HG02798 (cell line): ENCODE results near the gene TTC39C.

Experiments
- ATAC-seq: cut with Tn5 transposase; IDR thresholded peaks from one replicate; pipeline ENCODE4 v1.9.1; 2021; ENCODE audit warnings: mild to moderate bottlenecking; ENCODE audit not compliant: unreplicated experiment, poor library complexity

TTC39C gene

GRCh38 chr18:24014062-24014985 lies at the start of gene TTC39C:
Gene TTC39C (plus strand): TSS chr18:24014754. CDS start chr18:24014872, 118 bp downstream.
- peak; percentile 52 for ATAC-seq

DNA sequence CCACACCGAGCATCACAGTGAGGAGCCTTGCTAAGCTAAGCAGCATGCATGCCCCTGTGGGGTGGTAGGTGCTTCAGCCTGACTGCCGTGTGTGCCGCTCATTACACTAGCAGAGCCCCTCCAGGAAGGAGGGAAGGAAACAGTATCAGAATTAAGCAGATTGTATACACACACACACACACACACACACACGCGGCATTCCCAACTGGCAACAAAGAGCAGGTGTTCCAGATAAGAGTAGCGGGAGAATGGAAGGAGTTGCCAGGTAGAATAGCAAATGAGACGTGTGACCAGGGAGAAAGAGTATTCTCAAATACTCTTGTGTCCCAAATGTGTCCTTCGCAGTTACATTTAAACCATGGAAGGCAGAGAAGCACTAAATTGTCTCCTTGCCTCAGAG lies 47.6 kb upstream of the TTC39C start:
- ATAC-seq = no peak

DNA sequence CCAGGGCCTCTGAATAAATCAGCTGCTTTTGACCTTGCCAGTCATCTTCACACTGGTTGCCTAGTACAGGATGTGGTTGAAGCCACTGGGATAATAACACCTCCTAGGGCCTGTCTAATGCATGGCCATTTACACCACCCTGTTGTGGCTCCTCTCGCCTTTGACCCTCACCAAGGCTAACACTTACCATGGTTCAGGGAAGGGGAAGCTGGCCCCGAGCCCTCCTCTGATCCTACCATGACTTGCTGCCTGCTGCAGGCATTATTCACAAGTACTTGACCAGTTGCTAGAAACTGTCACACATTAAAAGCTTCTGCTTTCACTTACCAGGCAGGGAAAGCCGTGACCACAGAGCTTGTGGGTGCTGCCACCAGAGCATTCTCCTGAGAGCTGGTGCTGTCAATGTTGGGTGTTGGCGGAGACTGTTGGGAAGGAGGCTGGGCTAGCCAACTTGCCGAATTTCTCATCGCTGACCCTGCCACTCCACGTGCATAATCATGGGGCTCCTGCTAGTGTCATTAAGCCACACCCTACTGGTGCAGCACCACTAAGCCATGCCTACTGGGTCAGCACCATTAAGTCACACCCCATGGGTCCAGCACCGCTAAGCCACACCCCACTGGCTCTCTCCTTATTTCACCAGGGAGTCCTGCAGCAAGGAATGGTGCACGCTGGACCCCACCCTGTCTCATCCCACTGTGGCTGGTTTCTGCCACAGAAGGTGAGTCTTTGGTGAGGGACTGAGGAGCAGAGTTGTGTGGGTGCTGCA lies 47.0 kb upstream of the TTC39C start:
- peak; percentile 56 for ATAC-seq

- ATAC-seq = no peak
Observed at GRCh38 chr18:23968638-23969604, 45.6 kb upstream of the TTC39C start.

- no peak for ATAC-seq
Observed at GRCh38 chr18:23969664-23970063, 44.9 kb upstream of the TTC39C start.

DNA sequence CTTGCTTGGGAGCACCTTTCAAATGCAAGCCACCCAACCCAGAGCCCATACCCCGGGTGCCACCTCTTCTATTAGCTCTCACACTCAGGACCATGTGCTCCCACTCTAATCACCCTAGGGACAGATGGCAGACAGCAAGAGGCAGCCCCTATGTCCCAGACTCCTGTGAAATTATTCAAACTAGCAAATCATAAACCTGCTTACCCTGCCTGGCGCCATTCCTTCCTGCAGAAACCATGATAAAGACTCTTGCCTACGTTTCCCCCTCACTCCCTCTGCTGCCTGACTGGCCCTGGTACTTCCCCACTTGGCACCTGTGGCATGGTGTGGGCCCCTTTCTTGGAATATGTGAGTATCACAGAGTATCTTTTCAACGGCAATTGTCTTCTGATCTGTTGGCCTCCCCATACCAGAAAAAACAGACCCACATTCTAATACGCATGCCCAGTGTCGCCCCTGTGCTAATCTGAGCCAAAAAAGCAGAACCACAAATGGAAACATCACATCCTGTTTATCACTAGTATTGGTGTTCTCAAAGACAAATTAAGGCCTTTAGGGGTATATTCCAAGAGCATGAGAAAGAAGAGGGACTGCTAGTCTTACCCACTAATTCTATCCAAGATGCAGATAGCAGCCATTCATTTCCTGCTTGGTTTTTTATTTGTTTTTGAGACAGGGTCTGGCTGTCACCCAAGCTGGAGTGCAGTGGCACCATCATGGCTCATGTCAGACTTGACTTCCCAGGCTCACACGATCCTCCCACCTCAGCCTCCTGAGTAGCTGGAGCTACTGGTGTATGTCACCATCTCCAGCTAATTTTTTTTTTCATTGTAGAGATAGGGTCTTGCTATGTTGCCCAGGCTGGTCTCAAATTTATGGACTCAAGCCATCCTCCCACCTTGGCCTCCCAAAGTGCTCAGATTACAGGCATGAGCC lies 44.1 kb upstream of the TTC39C start:
- ATAC-seq = no peak

GRCh38 chr18:23971097-23971440 lies 43.5 kb upstream of the TTC39C start:
- ATAC-seq = no peak

DNA sequence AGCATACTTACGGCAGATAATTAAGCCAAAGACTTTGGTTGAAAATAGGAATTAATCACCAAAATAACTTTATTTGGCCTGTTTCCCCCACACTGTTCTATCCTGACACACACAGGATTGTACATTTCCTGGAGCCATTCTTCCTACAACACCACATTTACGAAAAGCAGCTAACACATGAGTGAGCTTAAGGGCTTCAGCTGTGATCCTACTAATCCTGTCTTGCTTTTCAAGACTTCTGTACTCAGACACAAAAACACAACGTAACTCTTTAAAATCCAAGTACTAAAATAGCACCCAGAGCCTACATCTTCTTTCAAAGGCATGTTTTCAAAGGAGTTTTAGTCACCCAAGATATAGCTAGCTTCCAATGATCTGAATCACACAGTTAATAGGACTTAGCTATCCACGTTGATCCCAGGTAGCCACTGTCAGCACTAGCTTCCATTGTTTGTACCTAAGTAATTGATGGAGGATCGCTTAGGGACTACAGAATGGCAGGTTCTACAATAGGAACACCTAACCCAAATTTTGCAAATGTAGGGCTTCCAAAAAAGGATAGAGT lies 42.8 kb upstream of the TTC39C start:
- no peak for ATAC-seq

DNA sequence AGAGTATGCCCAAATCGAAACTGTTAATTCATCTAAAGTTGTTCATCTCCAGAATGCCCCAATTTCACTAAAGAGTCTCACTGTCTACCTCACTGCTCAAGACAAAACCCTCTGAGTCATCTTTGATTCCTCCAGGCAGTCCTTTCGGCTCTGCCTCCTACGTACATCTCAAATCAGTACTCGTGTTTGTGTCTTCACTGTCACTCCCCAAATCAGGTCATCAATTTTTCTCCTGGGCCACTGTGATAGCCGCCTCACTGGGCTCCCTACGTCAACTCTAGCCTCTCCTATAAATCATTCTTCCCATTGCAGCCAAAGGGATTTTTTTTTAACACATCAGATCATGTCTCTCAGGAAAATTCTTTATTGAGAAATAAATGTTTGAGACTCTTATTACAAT lies 42.1 kb upstream of the TTC39C start:
- no peak for ATAC-seq

DNA sequence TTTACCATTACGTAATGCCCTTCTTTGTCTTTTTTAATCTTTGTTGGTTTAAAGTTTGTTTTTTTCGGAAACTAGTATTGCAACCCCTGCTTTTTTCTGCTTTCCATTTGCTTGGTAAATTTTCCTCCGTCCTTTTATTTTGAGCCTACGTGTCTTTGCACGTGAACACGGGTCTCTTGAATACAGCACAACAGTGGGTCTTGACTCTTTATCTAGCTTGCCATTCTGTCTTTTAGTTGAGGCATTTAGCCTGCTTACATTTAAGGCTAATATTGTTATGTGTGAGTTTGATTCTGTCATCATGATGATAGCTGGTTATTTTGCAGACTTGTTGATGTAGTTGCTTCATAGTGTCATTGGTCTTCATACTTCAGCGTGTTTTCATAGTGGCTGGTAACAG lies 37.5 kb upstream of the TTC39C start:
- no peak for ATAC-seq

DNA sequence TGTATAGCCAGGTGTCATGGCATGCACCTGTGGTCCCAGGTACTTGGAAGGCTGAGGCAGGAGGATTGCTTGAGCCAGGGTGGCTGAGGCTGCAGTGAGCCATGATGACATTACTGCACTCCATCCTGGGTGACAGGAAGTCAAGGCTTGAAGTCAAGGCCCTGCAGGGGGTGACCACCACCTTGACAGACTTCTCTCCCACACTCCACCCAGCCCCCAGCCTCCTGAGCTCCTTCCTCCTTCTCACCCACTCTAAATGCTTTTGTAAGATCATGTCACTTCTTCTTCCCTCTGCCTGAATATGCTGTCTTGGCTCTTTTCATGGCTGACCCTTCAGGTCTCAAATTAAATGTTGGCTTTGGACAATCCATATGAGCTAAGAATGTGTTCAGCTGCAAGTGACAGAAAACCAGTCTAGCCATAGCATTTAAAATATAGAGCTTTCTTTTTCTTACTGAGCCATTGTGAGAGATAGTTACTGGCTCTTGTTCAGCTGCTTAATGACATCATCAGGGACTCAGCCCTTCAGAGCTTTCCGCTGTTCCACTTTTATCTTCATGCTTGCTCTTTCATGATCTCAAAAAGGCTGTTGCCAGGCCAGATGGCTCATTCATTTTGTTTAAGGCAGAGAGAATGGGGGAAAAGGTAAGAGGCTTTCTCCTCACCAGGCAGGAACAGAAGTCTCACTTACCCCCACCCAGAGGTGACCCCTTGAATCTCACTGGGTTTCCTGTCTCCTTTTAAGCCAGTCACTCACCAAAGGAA lies 36.7 kb upstream of the TTC39C start:
- no peak for ATAC-seq

GRCh38 chr18:23981369-23981980 lies 33.1 kb upstream of the TTC39C start:
- ATAC-seq = no peak

GRCh38 chr18:23982155-23983079 lies 32.1 kb upstream of the TTC39C start:
- ATAC-seq = no peak

DNA sequence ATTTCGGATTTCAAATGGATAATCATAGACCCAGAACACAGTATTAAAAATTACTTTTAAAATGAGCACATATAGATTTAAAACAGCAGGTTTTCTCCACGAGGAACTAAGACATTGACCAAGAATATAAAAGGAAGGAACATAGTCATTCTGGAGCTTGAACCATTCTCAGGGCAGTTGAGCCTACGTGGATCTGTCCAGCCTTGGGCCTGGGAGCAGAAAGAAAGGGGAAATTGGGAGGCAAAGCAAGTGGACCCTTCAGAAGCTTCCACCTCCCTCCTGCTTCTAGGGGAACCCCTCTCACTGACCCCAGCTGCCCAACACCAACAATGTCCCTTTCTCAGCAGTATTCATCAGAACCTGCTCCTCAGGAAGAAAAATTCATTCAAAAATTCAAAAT lies 31.4 kb upstream of the TTC39C start:
- no peak for ATAC-seq

DNA sequence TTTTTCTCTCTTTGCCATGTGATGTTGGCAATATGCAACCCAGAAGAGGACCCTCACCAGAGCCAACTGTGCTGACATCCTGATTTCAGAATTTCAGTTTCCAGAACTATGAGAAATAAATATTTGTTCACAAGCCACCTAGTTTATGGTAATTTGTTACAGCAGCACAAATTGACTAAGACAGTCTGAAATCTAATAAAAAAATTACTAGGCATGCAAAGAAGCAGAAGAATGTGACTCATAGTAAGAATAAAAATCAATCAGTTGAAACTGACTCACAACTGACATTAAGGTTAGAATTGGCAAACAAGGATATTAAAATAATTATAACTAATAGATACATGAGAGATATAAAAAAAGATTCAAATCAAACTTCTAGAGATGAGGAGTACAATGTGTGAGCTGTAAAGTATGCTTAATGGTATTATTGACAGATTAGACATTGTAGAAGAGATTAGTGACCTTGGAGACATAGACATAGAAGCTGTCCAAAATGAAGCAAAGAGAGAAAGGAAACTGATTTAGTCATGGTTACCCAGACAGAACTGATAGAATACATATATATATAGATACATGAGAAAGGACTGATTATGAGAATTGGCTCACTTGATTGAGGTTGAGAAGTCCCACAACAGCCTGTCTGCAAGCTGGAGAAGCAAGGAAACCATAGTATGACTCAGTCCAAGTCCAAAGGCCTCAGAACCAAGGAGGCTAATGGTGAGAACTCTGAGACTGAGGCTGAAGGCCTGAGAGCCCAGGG lies 27.8 kb upstream of the TTC39C start:
- ATAC-seq = no peak
